ENCODE measurements around the gene CDC42EP4.

Gene CDC42EP4, protein sequence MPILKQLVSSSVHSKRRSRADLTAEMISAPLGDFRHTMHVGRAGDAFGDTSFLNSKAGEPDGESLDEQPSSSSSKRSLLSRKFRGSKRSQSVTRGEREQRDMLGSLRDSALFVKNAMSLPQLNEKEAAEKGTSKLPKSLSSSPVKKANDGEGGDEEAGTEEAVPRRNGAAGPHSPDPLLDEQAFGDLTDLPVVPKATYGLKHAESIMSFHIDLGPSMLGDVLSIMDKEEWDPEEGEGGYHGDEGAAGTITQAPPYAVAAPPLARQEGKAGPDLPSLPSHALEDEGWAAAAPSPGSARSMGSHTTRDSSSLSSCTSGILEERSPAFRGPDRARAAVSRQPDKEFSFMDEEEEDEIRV

DNA sequence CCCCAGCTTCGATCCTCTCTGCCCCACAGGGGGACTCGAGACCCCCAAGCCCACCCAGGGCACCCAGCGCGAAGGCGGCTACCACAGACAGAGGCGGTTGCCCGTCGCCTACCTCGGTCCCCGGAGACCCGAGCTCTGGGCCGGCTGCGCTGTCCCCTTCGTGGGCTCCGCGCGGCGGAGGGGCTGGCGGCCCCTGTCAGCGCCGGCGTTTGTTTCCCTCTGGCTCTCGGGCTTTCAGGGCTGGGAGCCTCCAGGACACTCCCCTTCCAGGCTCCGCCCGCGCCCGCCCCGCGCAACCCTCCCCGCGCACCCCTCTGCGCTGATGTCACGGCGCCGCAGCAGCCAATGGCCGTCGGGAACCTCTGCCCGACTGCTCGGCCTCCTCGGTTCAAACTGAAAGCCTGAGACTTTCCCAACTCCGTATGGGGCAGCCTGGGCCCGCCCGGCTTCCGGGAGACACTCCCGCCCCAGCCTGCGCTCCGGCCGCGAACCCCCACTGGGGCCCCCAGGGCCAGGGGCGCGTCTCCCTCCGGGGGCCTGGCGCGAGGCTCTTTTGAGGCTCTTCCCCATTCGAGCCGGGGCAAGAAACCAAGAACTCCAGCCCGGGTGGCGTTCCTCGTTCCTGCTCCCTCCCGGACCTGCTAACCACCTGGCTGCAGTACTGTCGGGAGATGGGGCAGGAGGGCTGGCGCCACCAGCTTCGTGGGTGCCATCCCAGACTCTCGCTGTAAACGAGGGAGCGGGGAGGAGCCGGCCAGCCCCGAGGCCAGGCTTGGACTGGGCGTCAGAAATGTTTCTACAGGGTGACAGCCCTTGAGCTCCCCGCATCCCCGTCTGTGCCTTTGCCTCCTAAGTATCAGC lies at the start of gene CDC42EP4:
TSS of gene CDC42EP4 (minus strand) at position 221 of the 861 bp plus-strand sequence. CDS start 25,501 bp downstream, outside the sequence.
- POLR2A ChIA-PET: interaction anchor here (0.6 to 2.7 kb wide), 14 partner anchors 12 to 80 kb away, joined by 3 to 33 read pairs (median 4); a partner anchor contains a TSS
- CTCF ChIA-PET: interaction anchor here (0.6 to 7.7 kb wide), 5 partner anchors 54 to 733 kb away, joined by 3 to 50 read pairs (median 3); no protein-coding TSS in a partner anchor
- Histone ChIP-seq H3K27ac (ENCODE audit: extremely low read depth, low read depth, low read length) (peak within 1 kb of the TSS; percentile 88), H3K9me3 (ENCODE audit: control insufficient read depth, insufficient read depth, low read depth, low read length) (no peaks in the 10 kb centered on the region), H3K4me1 (ENCODE audit: control insufficient read depth, insufficient read depth, low read length) (peaks cover 19% of the 10 kb centered on the region), H3K4me3 (ENCODE audit: low read depth, low read length) (peak within 1 kb of the TSS; percentile 86), H3K36me3 (ENCODE audit: control insufficient read depth in 2 of 2, insufficient read depth in 1 of 2, low read length in 2 of 2) (peaks cover 0 to 1% of the 10 kb centered on the region in 2 experiments; a peak in 1 of 3 replicates)
- TF ChIP-seq, protein P1, sequence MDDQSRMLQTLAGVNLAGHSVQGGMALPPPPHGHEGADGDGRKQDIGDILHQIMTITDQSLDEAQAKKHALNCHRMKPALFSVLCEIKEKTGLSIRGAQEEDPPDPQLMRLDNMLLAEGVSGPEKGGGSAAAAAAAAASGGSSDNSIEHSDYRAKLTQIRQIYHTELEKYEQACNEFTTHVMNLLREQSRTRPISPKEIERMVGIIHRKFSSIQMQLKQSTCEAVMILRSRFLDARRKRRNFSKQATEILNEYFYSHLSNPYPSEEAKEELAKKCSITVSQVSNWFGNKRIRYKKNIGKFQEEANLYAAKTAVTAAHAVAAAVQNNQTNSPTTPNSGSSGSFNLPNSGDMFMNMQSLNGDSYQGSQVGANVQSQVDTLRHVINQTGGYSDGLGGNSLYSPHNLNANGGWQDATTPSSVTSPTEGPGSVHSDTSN (CRISPR knock-in tag; IDR thresholded peaks at IDR 0.05): no peak; the same call in 1 of the 2 replicates
- no peak for TF ChIP-seq ZNF223 (tag by site-specific recombination; IDR thresholded peaks at IDR 0.05)
- TF ChIP-seq, protein P2, sequence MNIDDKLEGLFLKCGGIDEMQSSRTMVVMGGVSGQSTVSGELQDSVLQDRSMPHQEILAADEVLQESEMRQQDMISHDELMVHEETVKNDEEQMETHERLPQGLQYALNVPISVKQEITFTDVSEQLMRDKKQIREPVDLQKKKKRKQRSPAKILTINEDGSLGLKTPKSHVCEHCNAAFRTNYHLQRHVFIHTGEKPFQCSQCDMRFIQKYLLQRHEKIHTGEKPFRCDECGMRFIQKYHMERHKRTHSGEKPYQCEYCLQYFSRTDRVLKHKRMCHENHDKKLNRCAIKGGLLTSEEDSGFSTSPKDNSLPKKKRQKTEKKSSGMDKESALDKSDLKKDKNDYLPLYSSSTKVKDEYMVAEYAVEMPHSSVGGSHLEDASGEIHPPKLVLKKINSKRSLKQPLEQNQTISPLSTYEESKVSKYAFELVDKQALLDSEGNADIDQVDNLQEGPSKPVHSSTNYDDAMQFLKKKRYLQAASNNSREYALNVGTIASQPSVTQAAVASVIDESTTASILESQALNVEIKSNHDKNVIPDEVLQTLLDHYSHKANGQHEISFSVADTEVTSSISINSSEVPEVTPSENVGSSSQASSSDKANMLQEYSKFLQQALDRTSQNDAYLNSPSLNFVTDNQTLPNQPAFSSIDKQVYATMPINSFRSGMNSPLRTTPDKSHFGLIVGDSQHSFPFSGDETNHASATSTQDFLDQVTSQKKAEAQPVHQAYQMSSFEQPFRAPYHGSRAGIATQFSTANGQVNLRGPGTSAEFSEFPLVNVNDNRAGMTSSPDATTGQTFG (tag by site-specific recombination; IDR thresholded peaks at IDR 0.05; ENCODE audit: borderline replicate concordance): 0 out of 2 replicates have a peak, but pooled peaks have one; percentile 14
- TF ChIP-seq, protein P3, sequence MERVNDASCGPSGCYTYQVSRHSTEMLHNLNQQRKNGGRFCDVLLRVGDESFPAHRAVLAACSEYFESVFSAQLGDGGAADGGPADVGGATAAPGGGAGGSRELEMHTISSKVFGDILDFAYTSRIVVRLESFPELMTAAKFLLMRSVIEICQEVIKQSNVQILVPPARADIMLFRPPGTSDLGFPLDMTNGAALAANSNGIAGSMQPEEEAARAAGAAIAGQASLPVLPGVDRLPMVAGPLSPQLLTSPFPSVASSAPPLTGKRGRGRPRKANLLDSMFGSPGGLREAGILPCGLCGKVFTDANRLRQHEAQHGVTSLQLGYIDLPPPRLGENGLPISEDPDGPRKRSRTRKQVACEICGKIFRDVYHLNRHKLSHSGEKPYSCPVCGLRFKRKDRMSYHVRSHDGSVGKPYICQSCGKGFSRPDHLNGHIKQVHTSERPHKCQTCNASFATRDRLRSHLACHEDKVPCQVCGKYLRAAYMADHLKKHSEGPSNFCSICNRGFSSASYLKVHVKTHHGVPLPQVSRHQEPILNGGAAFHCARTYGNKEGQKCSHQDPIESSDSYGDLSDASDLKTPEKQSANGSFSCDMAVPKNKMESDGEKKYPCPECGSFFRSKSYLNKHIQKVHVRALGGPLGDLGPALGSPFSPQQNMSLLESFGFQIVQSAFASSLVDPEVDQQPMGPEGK (tag by site-specific recombination; IDR thresholded peaks at IDR 0.05): peak; percentile 92
- TF ChIP-seq ZNF529 (tag by site-specific recombination; IDR thresholded peaks at IDR 0.05; ENCODE audit: insufficient replicate concordance): no peak
- no peak for TF ChIP-seq ZFP41 (tag by site-specific recombination; IDR thresholded peaks at IDR 0.05; ENCODE audit: borderline replicate concordance)
- peak; percentile 84; the same call in 1 of the 2 replicates for TF ChIP-seq KLF10 (tag by site-specific recombination; IDR thresholded peaks at IDR 0.05)
- TF ChIP-seq ZNF585B (tag by site-specific recombination; IDR thresholded peaks at IDR 0.05): no peak
- TF ChIP-seq BCL11B (tag by site-specific recombination; IDR thresholded peaks at IDR 0.05; ENCODE audit: low read depth): peak; percentile 56; the same call in 1 of the 2 replicates
- TF ChIP-seq ZNF157 (tag by site-specific recombination; IDR thresholded peaks at IDR 0.05): no peak
- 0 out of 2 replicates have a peak, but pooled peaks have one; percentile 11 for TF ChIP-seq ZSCAN5A (tag by site-specific recombination; IDR thresholded peaks at IDR 0.05)
- TF ChIP-seq ZNF2 (tag by site-specific recombination; IDR thresholded peaks at IDR 0.05): peak; percentile 15; the same call in 1 of the 2 replicates
- TF ChIP-seq ZNF362 (tag by site-specific recombination; IDR thresholded peaks at IDR 0.05): no peak
- TF ChIP-seq ZFP37 (tag by site-specific recombination; IDR thresholded peaks at IDR 0.05): peak; percentile 22; the same call in 1 of the 2 replicates
- no peak for TF ChIP-seq ZNF211 (tag by site-specific recombination; IDR thresholded peaks at IDR 0.05; ENCODE audit: low read depth)
- no peak for TF ChIP-seq ZNF416 (tag by site-specific recombination; IDR thresholded peaks at IDR 0.05)
- no peak for TF ChIP-seq ZNF837 (tag by site-specific recombination; IDR thresholded peaks at IDR 0.05)
- TF ChIP-seq ZBTB1 (tag by site-specific recombination; IDR thresholded peaks at IDR 0.05): no peak
- TF ChIP-seq ZNF175 (tag by site-specific recombination; IDR thresholded peaks at IDR 0.05): no peak
- TF ChIP-seq, protein P4, sequence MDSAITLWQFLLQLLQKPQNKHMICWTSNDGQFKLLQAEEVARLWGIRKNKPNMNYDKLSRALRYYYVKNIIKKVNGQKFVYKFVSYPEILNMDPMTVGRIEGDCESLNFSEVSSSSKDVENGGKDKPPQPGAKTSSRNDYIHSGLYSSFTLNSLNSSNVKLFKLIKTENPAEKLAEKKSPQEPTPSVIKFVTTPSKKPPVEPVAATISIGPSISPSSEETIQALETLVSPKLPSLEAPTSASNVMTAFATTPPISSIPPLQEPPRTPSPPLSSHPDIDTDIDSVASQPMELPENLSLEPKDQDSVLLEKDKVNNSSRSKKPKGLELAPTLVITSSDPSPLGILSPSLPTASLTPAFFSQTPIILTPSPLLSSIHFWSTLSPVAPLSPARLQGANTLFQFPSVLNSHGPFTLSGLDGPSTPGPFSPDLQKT (IDR thresholded peaks at IDR 0.05; ENCODE audit: borderline replicate concordance, low read depth, low read length): no peak
- TF ChIP-seq ZNF658 (tag by site-specific recombination; IDR thresholded peaks at IDR 0.05): no peak
- TF ChIP-seq TRIM28 (IDR thresholded peaks at IDR 0.05; ENCODE audit: borderline replicate concordance, low read length): no peak
- TF ChIP-seq ZNF140 (tag by site-specific recombination; IDR thresholded peaks at IDR 0.05): no peak
- no peak; the same call in 1 of the 2 replicates for TF ChIP-seq OVOL3 (tag by site-specific recombination; IDR thresholded peaks at IDR 0.05)
- peak; percentile 47; the same call in 1 of the 2 replicates for TF ChIP-seq ZNF660 (tag by site-specific recombination; IDR thresholded peaks at IDR 0.05)
- no peak for TF ChIP-seq ZNF776 (tag by site-specific recombination; IDR thresholded peaks at IDR 0.05; ENCODE audit: borderline replicate concordance)

All from HEK293 (cell line).